ENCODE measurements around the gene NKG7.
"Not testable (repeated sequence)": the region's sequence is repeated elsewhere in the genome, so short reads cannot be mapped to it uniquely, and the experiment has no call there.

NKG7 gene

GRCh38 chr19:51372649-51373504 lies at the start of gene NKG7:
NKG7 (minus strand) TSS chr19:51372654; CDS start chr19:51372535, 119 bp downstream.
- Histone ChIP-seq H3K9me3 (replicated peaks in 1 of 11) (0 out of 22 replicates have a peak, but pooled peaks cover 0 to 5% (median 0%) of the 10 kb centered on the region in 11 experiments), H3K27ac (peak within 1 kb of the TSS; percentile 39 to 100 (median 98); a peak in 21 of 22 replicates), H3K36me3 (0 out of 22 replicates have a peak, but pooled peaks cover 0 to 5% (median 0%) of the 10 kb centered on the region in 11 experiments), H3K27me3 (no peaks in the 10 kb centered on the region), H3K4me3 (peak within 1 kb of the TSS; percentile 16 to 87 (median 66); a peak in 19 of 20 replicates), H3K4me1 (peaks cover 83 to 96% (median 93%) of the 10 kb centered on the region in 10 experiments), H3K9ac (peak within 1 kb of the TSS; percentile 67 to 96 (median 93)), H3K4me2 (peak within 1 kb of the TSS; percentile 78 to 100 (median 99)), H4K20me1 (no peaks in the 10 kb centered on the region)
- TF ChIP-seq Cebpa-rat (IDR thresholded peaks at IDR 0.05): peak in 8 of 11 experiments; percentile 47 to 96 (median 73); a peak in 10 of 22 replicates

- Histone ChIP-seq H3K9ac (no peak overlapping the region), H3K9me3 (replicated peaks in 1 of 11) (no peaks in the 10 kb centered on the region), H3K27me3 (peaks cover 0 to 13% (median 6%) of the 10 kb centered on the region in 11 experiments; a peak in 11 of 22 replicates), H4K20me1 (peaks cover 0 to 5% (median 0%) of the 10 kb centered on the region in 11 experiments; a peak in 2 of 22 replicates), H3K4me2 (peak overlapping the region; percentile 67 to 94 (median 84); a peak in 19 of 22 replicates), H3K27ac (no peak overlapping the region), H3K36me3 (no peaks in the 10 kb centered on the region), H3K4me3 (no peak overlapping the region), H3K4me1 (peaks cover 33 to 55% (median 47%) of the 10 kb centered on the region in 10 experiments)
- no peak for TF ChIP-seq Cebpa-rat (IDR thresholded peaks at IDR 0.05)
Observed at GRCh38 chr19:51422053-51422448, 49.6 kb upstream of the NKG7 start.

- Histone ChIP-seq H3K27me3 (peaks cover 0 to 13% (median 6%) of the 10 kb centered on the region in 11 experiments; a peak in 11 of 22 replicates), H3K9me3 (replicated peaks in 1 of 11) (no peaks in the 10 kb centered on the region), H4K20me1 (peaks cover 0 to 5% (median 0%) of the 10 kb centered on the region in 11 experiments; a peak in 2 of 22 replicates), H3K9ac (peak overlapping the region in 4 of 11 experiments; percentile 4 to 33 (median 18); a peak in 2 of 22 replicates), H3K4me1 (peaks cover 38 to 57% (median 52%) of the 10 kb centered on the region in 10 experiments), H3K4me2 (peak overlapping the region; percentile 67 to 94 (median 84)), H3K36me3 (no peaks in the 10 kb centered on the region), H3K27ac (no peak overlapping the region), H3K4me3 (peak overlapping the region in 1 of 10 experiments; percentile 35; a peak in 2 of 20 replicates)
- no peak for TF ChIP-seq Cebpa-rat (IDR thresholded peaks at IDR 0.05)
Observed at GRCh38 chr19:51421229-51422052, 49.0 kb upstream of the NKG7 start.

GRCh38 chr19:51420511-51420910 lies 48.1 kb upstream of the NKG7 start:
- H3K9ac ChIP-seq; H3K9me3 ChIP-seq (replicated peaks in 1 of 11); H3K4me3 ChIP-seq; H4K20me1 ChIP-seq; H3K36me3 ChIP-seq; H3K27ac ChIP-seq: not testable (repeated sequence)
- Histone ChIP-seq H3K27me3 (peaks cover 0 to 13% (median 6%) of the 10 kb centered on the region in 11 experiments; a peak in 11 of 22 replicates), H3K4me1 (peaks cover 41 to 64% (median 61%) of the 10 kb centered on the region in 10 experiments), H3K4me2 (peak overlapping the region; percentile 67 to 94 (median 84); a peak in 20 of 22 replicates)

GRCh38 chr19:51418707-51419106 lies 46.3 kb upstream of the NKG7 start:
- peak overlapping the region in 9 of 11 experiments; percentile 80 to 98 (median 91); a peak in 17 of 22 replicates for H3K4me2 ChIP-seq
- TF ChIP-seq Cebpa-rat (IDR thresholded peaks at IDR 0.05): no peak
- no peak overlapping the region for H3K9ac ChIP-seq
- peaks cover 41 to 68% (median 62%) of the 10 kb centered on the region in 10 experiments for H3K4me1 ChIP-seq
- H3K36me3 ChIP-seq: peaks cover 0 to 18% (median 7%) of the 10 kb centered on the region in 11 experiments; a peak in 10 of 22 replicates
- no peak overlapping the region; a peak in 1 of 20 replicates for H3K4me3 ChIP-seq
- peaks cover 0 to 5% (median 0%) of the 10 kb centered on the region in 11 experiments; a peak in 1 of 22 replicates for H4K20me1 ChIP-seq
- no peaks in the 10 kb centered on the region for H3K9me3 ChIP-seq (replicated peaks in 1 of 11)
- H3K27ac ChIP-seq: peak overlapping the region in 2 of 11 experiments; percentile 21 to 82; a peak in 2 of 22 replicates
- peaks cover 0 to 13% (median 6%) of the 10 kb centered on the region in 11 experiments; a peak in 11 of 22 replicates for H3K27me3 ChIP-seq

GRCh38 chr19:51417810-51418157 lies 45.3 kb upstream of the NKG7 start:
- peak overlapping the region; percentile 80 to 98 (median 91) for H3K4me2 ChIP-seq
- H3K36me3 ChIP-seq: peaks cover 0 to 27% (median 13%) of the 10 kb centered on the region in 11 experiments; a peak in 10 of 22 replicates
- H3K4me1 ChIP-seq: peaks cover 41 to 68% (median 62%) of the 10 kb centered on the region in 10 experiments
- H3K9ac ChIP-seq: peak overlapping the region; percentile 56 to 83 (median 77); a peak in 21 of 22 replicates
- no peak for TF ChIP-seq Cebpa-rat (IDR thresholded peaks at IDR 0.05)
- H3K27ac ChIP-seq: peak overlapping the region; percentile 70 to 88 (median 82); a peak in 21 of 22 replicates
- H3K27me3 ChIP-seq: peaks cover 0 to 13% (median 6%) of the 10 kb centered on the region in 11 experiments; a peak in 11 of 22 replicates
- H3K9me3 ChIP-seq (replicated peaks in 1 of 11): no peaks in the 10 kb centered on the region
- H3K4me3 ChIP-seq: peak overlapping the region in 7 of 10 experiments; percentile 52 to 67 (median 54); a peak in 7 of 20 replicates
- H4K20me1 ChIP-seq: peaks cover 0 to 5% (median 0%) of the 10 kb centered on the region in 11 experiments; a peak in 1 of 22 replicates

- TF ChIP-seq Cebpa-rat (IDR thresholded peaks at IDR 0.05): no peak
- Histone ChIP-seq H3K4me2 (peak within 1 kb of the TSS; percentile 80 to 98 (median 91)), H4K20me1 (peaks cover 0 to 5% (median 0%) of the 10 kb centered on the region in 11 experiments; a peak in 1 of 22 replicates), H3K9ac (peak within 1 kb of the TSS; percentile 56 to 83 (median 77); a peak in 21 of 22 replicates), H3K27me3 (peaks cover 0 to 13% (median 6%) of the 10 kb centered on the region in 11 experiments; a peak in 11 of 22 replicates), H3K4me1 (peaks cover 41 to 68% (median 62%) of the 10 kb centered on the region in 10 experiments), H3K4me3 (peak within 1 kb of the TSS in 9 of 10 experiments; percentile 28 to 67 (median 54); a peak in 19 of 20 replicates), H3K36me3 (peaks cover 0 to 31% (median 13%) of the 10 kb centered on the region in 11 experiments; a peak in 11 of 22 replicates), H3K27ac (peak within 1 kb of the TSS; percentile 70 to 88 (median 82); a peak in 21 of 22 replicates), H3K9me3 (replicated peaks in 1 of 11) (no peaks in the 10 kb centered on the region)
Observed at GRCh38 chr19:51417107-51417809, 44.8 kb upstream of the NKG7 start, which contains the start of gene SIGLEC10. SIGLEC10 (minus strand) TSS chr19:51417642; CDS start chr19:51417581, 61 bp downstream.

- peak overlapping the region in 9 of 10 experiments; percentile 28 to 67 (median 54); a peak in 15 of 20 replicates for H3K4me3 ChIP-seq
Observed at GRCh38 chr19:51416422-51416821, 44.0 kb upstream of the NKG7 start.

More at GRCh38 chr19:51416422-51416821, 44.0 kb upstream of the NKG7 start:
- peak overlapping the region; percentile 70 to 88 (median 82); a peak in 21 of 22 replicates for H3K27ac ChIP-seq
- H4K20me1 ChIP-seq; H3K9me3 ChIP-seq (replicated peaks in 1 of 11): not testable (repeated sequence)
- peak overlapping the region; percentile 80 to 98 (median 91) for H3K4me2 ChIP-seq
- peaks cover 0 to 11% (median 6%) of the 10 kb centered on the region in 11 experiments; a peak in 11 of 22 replicates for H3K27me3 ChIP-seq
- H3K4me1 ChIP-seq: peaks cover 37 to 64% (median 59%) of the 10 kb centered on the region in 10 experiments
- H3K9ac ChIP-seq: peak overlapping the region; percentile 51 to 83 (median 77); a peak in 21 of 22 replicates
- peaks cover 0 to 34% (median 14%) of the 10 kb centered on the region in 11 experiments; a peak in 11 of 22 replicates for H3K36me3 ChIP-seq
